Suprapubic skin (tissue), 4 donors: ENCODE data around the gene JDP2.

Source experiments
- CTCF ChIP-seq, 2 donors: fragments of 200-600 bp in 1 of 2; fragments of 450-650 bp in 1 of 2; sonication (generic) in 1 of 2; IDR thresholded peaks; one replicate each; pipeline ENCODE4 v1.5.1; 2016 to 2019; ENCODE audit warnings: antibody characterized with exemption in 2 of 2, mild to moderate bottlenecking in 1 of 2, moderate library complexity in 1 of 2
- EP300 ChIP-seq: sonication (generic); formaldehyde crosslinking; IDR thresholded peaks from one replicate; pipeline ENCODE4 v1.6.1; 2017; ENCODE audit warnings: antibody characterized with exemption
- POLR2A ChIP-seq, 2 donors: fragments of 450-650 bp; IDR thresholded peaks; one replicate each; pipeline ENCODE4 v1.6.1; 2017; ENCODE audit warnings: antibody characterized with exemption in 2 of 2, mild to moderate bottlenecking in 2 of 2, moderate library complexity in 2 of 2
- POLR2AphosphoS5 ChIP-seq, 3 donors: sonication (generic); formaldehyde crosslinking; IDR thresholded peaks; one replicate each; pipeline ENCODE4 v1.6.1; 2017; ENCODE audit warnings: antibody characterized with exemption in 3 of 3

GRCh38 chr14:75499084-75499875 is 71.5 kb downstream of the JDP2 start:
- TF ChIP-seq EP300: no peak
- TF ChIP-seq POLR2A (IDR thresholded peaks at IDR 0.05): no peak
- TF ChIP-seq CTCF (IDR thresholded peaks at IDR 0.05): no peak
- TF ChIP-seq POLR2AphosphoS5 (IDR thresholded peaks at IDR 0.05): no peak
